Measurements from ENCODE around the gene TTLL11. TPM values are rescaled to one million over a fixed set of nuclear protein-coding genes. Genes with fewer than 3 reads are reported as not detected.

The TTLL11 gene
- total RNA-seq, 1 experiment from 2014 or later: 2.3 TPM

DNA sequence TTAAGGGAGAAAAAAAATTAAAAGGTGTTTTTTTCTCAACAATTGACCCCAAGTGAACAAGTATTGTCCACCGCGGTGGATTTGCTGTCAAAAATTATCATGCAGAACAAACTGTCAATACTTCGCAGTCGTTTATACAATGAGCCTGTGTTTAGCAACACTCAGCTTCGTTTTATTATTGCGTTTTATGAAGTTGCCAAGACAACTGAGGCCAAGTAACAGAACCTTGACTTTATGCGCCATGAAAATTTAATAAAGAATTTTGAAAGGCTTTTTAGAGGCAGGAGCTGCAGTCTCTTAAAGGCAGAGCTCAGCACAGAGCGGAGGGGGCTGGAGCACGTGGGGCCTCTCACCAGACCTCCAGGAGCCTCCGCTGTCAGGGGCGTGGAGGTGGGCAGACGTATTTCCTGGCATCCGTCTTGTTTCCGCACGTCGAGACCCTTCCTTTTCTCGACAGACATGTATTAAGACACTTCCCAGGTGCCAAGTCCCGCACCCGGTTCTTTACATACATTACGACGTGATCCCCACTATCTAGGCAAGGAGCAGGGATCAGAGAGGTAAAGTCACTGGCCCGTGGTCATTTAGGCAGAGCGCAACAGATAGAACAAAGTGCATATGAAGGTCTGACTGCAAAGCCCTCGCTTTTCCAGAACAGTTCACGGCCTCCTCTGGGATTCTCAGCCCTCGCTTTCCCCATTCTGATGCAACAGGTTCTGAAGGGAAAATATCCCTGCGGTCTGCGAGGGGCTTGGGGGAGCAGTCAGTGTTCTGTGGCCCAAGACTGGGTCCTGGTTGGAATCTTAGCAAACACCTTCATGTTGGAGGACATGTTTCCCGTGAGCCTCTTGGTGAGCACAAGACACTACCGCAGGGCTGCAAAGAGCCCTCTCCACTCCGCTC, 277.3 kb downstream of the TTLL11 start:
- POLR2A ChIA-PET (ENCODE audit: unreplicated experiment): no interaction called here
- intact Hi-C loops (cut with micrococcal nuclease; ENCODE audit: unreplicated experiment): no loop called here
- Histone ChIP-seq H3K36me3 (ENCODE audit: low read depth) (no peaks in the 10 kb centered on the region), H3F3A (ENCODE audit: insufficient read depth, low read depth) (no peaks in the 10 kb centered on the region), H3K9me3 (ENCODE audit: insufficient read depth, low read depth) (no peaks in the 10 kb centered on the region), H3K9me2 (ENCODE audit: insufficient read depth) (no peaks in the 10 kb centered on the region), H3K4me1 (replicated peaks; ENCODE audit: insufficient read depth) (no peaks in the 10 kb centered on the region), H3K4me3 (no peak overlapping the region), H4K20me1 (ENCODE audit: insufficient read depth) (no peaks in the 10 kb centered on the region), H3K27me3 (ENCODE audit: insufficient read depth, low read depth) (no peaks in the 10 kb centered on the region), H3K4me2 (no peak overlapping the region), H2AFZ (no peak overlapping the region), H3K79me2 (ENCODE audit: low read depth) (no peaks in the 10 kb centered on the region), H3K27ac (no peak overlapping the region)
- CTCF ChIA-PET: no interaction called here
- no peak for DNase-seq
- no TSS peak for BruUV-seq (replicated peaks)
- TF ChIP-seq, protein P1, sequence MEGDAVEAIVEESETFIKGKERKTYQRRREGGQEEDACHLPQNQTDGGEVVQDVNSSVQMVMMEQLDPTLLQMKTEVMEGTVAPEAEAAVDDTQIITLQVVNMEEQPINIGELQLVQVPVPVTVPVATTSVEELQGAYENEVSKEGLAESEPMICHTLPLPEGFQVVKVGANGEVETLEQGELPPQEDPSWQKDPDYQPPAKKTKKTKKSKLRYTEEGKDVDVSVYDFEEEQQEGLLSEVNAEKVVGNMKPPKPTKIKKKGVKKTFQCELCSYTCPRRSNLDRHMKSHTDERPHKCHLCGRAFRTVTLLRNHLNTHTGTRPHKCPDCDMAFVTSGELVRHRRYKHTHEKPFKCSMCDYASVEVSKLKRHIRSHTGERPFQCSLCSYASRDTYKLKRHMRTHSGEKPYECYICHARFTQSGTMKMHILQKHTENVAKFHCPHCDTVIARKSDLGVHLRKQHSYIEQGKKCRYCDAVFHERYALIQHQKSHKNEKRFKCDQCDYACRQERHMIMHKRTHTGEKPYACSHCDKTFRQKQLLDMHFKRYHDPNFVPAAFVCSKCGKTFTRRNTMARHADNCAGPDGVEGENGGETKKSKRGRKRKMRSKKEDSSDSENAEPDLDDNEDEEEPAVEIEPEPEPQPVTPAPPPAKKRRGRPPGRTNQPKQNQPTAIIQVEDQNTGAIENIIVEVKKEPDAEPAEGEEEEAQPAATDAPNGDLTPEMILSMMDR (conservative IDR thresholded peaks at IDR 0.05): no peak
- no peak for TF ChIP-seq EZH2 (IDR thresholded peaks at IDR 0.05; ENCODE audit: low read depth)

DNA sequence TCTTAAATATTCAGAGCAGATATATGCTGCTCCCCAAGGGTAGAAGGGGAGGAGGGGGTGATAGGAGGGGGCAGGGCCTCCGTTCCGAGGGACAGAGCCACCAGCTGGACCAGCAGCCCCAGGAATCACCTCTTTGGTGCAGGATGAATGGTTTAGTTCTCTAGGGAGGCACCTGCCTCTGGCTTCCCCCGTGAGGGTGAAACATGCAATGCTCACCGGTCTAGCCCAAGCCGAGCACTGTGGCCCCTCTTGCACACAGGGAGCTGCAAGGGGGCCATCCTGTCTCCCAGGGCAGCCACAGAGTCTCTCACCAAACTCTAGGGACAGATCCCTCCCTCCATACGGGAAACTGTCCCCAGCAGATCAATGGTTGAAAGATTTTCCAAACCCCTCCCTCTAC, 278.0 kb downstream of the TTLL11 start:
- Histone ChIP-seq H3K27ac (no peak overlapping the region), H3K27me3 (ENCODE audit: insufficient read depth, low read depth) (no peaks in the 10 kb centered on the region), H3K9me2 (ENCODE audit: insufficient read depth) (no peaks in the 10 kb centered on the region), H3K4me2 (no peak overlapping the region), H3F3A (ENCODE audit: insufficient read depth, low read depth) (no peaks in the 10 kb centered on the region), H2AFZ (no peak overlapping the region), H3K79me2 (ENCODE audit: low read depth) (no peaks in the 10 kb centered on the region), H3K36me3 (ENCODE audit: low read depth) (no peaks in the 10 kb centered on the region), H3K4me1 (replicated peaks; ENCODE audit: insufficient read depth) (no peaks in the 10 kb centered on the region), H3K4me3 (no peak overlapping the region), H4K20me1 (ENCODE audit: insufficient read depth) (no peaks in the 10 kb centered on the region), H3K9me3 (ENCODE audit: insufficient read depth, low read depth) (no peaks in the 10 kb centered on the region)
- no peak for TF ChIP-seq EZH2 (IDR thresholded peaks at IDR 0.05; ENCODE audit: low read depth)
- TF ChIP-seq, protein P1 (conservative IDR thresholded peaks at IDR 0.05): no peak
- POLR2A ChIA-PET (ENCODE audit: unreplicated experiment): interaction anchor here (0.6 kb wide), 1 partner anchor 265 kb away, joined by 3 read pairs; no protein-coding TSS in a partner anchor
- CTCF ChIA-PET: no interaction called here
- no TSS peak for BruUV-seq (replicated peaks)
- no peak for DNase-seq
- intact Hi-C loops (cut with micrococcal nuclease; ENCODE audit: unreplicated experiment): no loop called here

DNA sequence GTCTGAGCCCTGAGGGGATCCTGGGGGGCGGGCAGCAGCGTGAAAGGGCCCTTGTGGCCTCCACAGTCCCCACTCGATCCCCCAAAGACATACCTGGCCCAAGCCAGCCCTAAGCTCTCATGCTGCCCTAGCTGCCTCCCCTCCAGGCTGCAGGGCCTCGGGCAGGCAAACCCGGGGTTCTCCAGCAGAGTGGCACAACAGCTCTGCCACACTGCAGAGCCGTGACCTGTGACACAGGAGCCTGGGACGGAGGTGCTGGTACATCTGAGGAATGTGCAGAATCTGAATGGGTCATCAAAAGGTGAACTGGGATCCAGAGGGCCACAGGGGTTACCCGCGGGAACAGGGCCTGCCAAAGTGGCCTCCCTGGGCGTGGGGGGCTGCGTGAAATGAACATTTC, 278.5 kb downstream of the TTLL11 start:
- no peak for TF ChIP-seq EZH2 (IDR thresholded peaks at IDR 0.05; ENCODE audit: low read depth)
- TF ChIP-seq, protein P1 (conservative IDR thresholded peaks at IDR 0.05): no peak

More for the DNA sequence above, 278.5 kb downstream of the TTLL11 start:
- Histone ChIP-seq H3K4me1 (replicated peaks; ENCODE audit: insufficient read depth) (no peaks in the 10 kb centered on the region), H3K4me2 (no peak overlapping the region), H3K79me2 (ENCODE audit: low read depth) (no peaks in the 10 kb centered on the region), H2AFZ (no peak overlapping the region), H3K27me3 (ENCODE audit: insufficient read depth, low read depth) (no peaks in the 10 kb centered on the region), H3K9me3 (ENCODE audit: insufficient read depth, low read depth) (no peaks in the 10 kb centered on the region), H3K9me2 (ENCODE audit: insufficient read depth) (no peaks in the 10 kb centered on the region), H3K36me3 (ENCODE audit: low read depth) (no peaks in the 10 kb centered on the region), H3K4me3 (no peak overlapping the region), H3K27ac (no peak overlapping the region), H3F3A (ENCODE audit: insufficient read depth, low read depth) (no peaks in the 10 kb centered on the region), H4K20me1 (ENCODE audit: insufficient read depth) (no peaks in the 10 kb centered on the region)
- CTCF ChIA-PET: no interaction called here
- POLR2A ChIA-PET (ENCODE audit: unreplicated experiment): interaction anchor here (0.6 kb wide), 1 partner anchor 264 kb away, joined by 3 read pairs; no protein-coding TSS in a partner anchor
- no TSS peak for BruUV-seq (replicated peaks)
- intact Hi-C loops (cut with micrococcal nuclease; ENCODE audit: unreplicated experiment): no loop called here
- no peak for DNase-seq

Data from PC-9 (cell line).